HL-60 (cell line): ENCODE results near the gene ZNF165.

Experiments
- DNase-seq, 2 experiments: peaks; one replicate each; pipeline ENCODE4 v3.0.0-alpha.2; 2010 to 2020; ENCODE audit warnings: low read depth in 1 of 2, low spot score in 1 of 2
- H3K27ac ChIP-seq: fragments of 250-450 bp; sonication (Bioruptor Pico); replicated peaks from 2 replicates; pipeline ENCODE4 v1.5.1; 2020; ENCODE audit warnings: mild to moderate bottlenecking, moderate library complexity
- H3K27me3 ChIP-seq: fragments of 250-450 bp; sonication (Bioruptor Pico); 2 replicates; pipeline ENCODE4 v1.5.1; 2021; ENCODE audit warnings: mild to moderate bottlenecking, moderate library complexity; ENCODE audit not compliant: insufficient read depth, poor library complexity, severe bottlenecking
- H3K4me3 ChIP-seq: replicated peaks from 2 replicates; pipeline ENCODE4 v1.5.1; 2011; ENCODE audit warnings: mild to moderate bottlenecking, control low read depth, low read length; ENCODE audit not compliant: insufficient read depth
- CTCF ChIP-seq: IDR thresholded peaks from one replicate; pipeline ENCODE4 v1.5.1; 2011; ENCODE audit warnings: low read length, control low read depth, inconsistent platforms; ENCODE audit not compliant: insufficient read depth
- GABPA ChIP-seq: IDR thresholded peaks from 2 replicates; pipeline ENCODE4 v1.6.1; 2012; ENCODE audit warnings: low read depth
- POLR2AphosphoS5 ChIP-seq: IDR thresholded peaks from 2 replicates; pipeline ENCODE4 v1.6.1; 2012; ENCODE audit warnings: low read depth
- REST ChIP-seq: IDR thresholded peaks from 2 replicates; pipeline ENCODE4 v1.6.1; 2012; ENCODE audit warnings: low read depth; ENCODE audit not compliant: insufficient replicate concordance
- SPI1 ChIP-seq: IDR thresholded peaks from 2 replicates; pipeline ENCODE4 v1.6.1; 2012; ENCODE audit warnings: low read depth, mild to moderate bottlenecking, borderline replicate concordance

Gene ZNF165

GRCh38 chr6:28134716-28135115 lies 54.3 kb downstream of the ZNF165 start:
- no peaks in the 10 kb centered on the region for H3K27me3 ChIP-seq
- DNase-seq: peak in 1 of 2 experiments; percentile 28
- H3K27ac ChIP-seq: no peak overlapping the region
- H3K4me3 ChIP-seq: no peak overlapping the region
- TF ChIP-seq GABPA: no peak
- TF ChIP-seq CTCF: no peak
- no peak for TF ChIP-seq POLR2AphosphoS5
- no peak for TF ChIP-seq SPI1
- TF ChIP-seq REST: no peak

GRCh38 chr6:28135393-28135792 lies 55.0 kb downstream of the ZNF165 start:
- peak overlapping the region; percentile 94 for H3K27ac ChIP-seq
- no peak for TF ChIP-seq CTCF
- TF ChIP-seq SPI1: no peak; the same call in 1 of the 2 replicates
- no peak for TF ChIP-seq GABPA
- no peak for TF ChIP-seq REST
- no peak for TF ChIP-seq POLR2AphosphoS5
- peak in 1 of 2 experiments; percentile 52 for DNase-seq
- H3K4me3 ChIP-seq: peak overlapping the region; percentile 81; the same call in 1 of the 2 replicates
- no peaks in the 10 kb centered on the region for H3K27me3 ChIP-seq

- Histone ChIP-seq H3K27me3 (no peaks in the 10 kb centered on the region), H3K4me3 (peak overlapping the region; percentile 81), H3K27ac (peak overlapping the region; percentile 94)
- TF ChIP-seq GABPA (peak; percentile 97), CTCF (no peak), SPI1 (peak; percentile 26; the same call in 1 of the 2 replicates), POLR2AphosphoS5 (peak; percentile 80), REST (no peak)
- peak; percentile 80 to 92 for DNase-seq
Measured at GRCh38 chr6:28136585-28137504, 56.5 kb downstream of the ZNF165 start.
